HG03520 (cell line): ENCODE measurements around the gene HCAR1.
"Not testable (repeated sequence)": the region's sequence is repeated elsewhere in the genome, so short reads cannot be mapped to it uniquely, and the experiment has no call there.

Experiments used
- ATAC-seq: cut with Tn5 transposase; IDR thresholded peaks from one replicate; pipeline ENCODE4 v1.9.1; 2021; ENCODE audit warnings: mild to moderate bottlenecking, moderate library complexity; ENCODE audit not compliant: unreplicated experiment

Gene HCAR1

DNA sequence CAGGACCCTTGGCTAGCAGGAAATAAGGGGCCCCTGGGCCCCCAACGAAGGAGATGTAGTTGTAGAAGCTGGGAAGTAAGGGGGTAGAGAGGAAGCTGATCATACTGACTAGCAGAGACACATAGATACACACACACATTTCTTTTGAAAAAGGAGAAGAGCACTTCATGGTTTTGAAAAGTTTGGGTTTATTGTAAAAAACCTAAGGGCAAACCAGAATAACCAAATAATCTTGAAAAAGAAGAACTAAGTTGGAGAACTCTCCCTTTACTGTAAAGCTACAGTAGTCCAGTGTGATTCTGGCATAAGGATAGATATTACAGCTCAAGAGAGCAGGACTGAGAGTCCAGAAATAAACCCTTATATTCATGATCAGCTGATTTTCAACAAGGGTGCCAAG is 8.3 kb downstream of the HCAR1 start:
- no peak for ATAC-seq

DNA sequence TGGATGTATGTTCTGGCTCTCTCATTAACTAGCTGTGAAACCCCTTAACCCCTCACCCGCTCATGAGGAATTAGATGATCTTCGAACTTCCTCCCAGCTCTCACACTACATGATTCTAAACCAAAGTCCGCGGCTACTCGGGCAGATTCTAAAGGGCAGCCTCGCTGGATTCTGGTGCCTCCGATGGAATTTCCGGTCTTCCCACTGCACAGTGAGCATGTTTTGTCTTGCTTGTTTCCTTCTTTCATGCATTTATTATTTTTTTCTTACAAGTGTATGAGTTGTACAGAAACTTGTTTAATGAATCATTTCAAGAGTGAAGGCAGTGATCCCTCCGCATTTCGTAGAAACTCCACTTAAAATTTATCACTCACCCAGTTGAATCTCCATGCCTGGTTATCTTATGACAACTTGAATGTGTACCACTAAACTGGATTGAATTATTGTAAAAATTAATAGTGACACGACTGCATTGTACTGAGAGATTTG is 9.5 kb downstream of the HCAR1 start:
- ATAC-seq = no peak

DNA sequence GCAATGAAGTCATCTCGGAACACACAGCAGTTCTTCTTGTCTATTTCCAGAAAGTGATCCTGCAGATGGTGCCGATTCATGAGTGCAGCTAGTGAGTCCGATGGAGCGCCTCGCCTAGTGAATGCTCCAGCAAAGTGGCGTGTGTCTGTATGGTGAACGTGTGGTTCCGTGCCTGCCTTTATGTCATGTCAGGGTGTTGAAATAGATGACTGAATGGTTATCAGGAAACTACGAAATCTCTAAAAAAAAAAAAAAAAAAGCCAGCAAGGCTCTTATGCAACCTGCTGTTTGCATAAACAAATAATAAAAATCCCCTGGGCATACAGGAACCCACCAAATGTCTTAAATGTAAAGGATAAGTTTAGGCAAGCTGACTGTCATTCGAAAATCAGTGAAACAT is 14.0 kb downstream of the HCAR1 start, which contains the start of gene HCAR3:
TSS of gene HCAR3 (minus strand) at position 154 of the 400 bp plus-strand sequence. CDS start at position 80, 74 bp downstream.
- not testable (repeated sequence) for ATAC-seq

GRCh38 chr12:122715211-122715610 is 15.4 kb downstream of the HCAR1 start:
- not testable (repeated sequence) for ATAC-seq

- not testable (repeated sequence) for ATAC-seq
Measured at GRCh38 chr12:122713491-122714188, 17.0 kb downstream of the HCAR1 start.

DNA sequence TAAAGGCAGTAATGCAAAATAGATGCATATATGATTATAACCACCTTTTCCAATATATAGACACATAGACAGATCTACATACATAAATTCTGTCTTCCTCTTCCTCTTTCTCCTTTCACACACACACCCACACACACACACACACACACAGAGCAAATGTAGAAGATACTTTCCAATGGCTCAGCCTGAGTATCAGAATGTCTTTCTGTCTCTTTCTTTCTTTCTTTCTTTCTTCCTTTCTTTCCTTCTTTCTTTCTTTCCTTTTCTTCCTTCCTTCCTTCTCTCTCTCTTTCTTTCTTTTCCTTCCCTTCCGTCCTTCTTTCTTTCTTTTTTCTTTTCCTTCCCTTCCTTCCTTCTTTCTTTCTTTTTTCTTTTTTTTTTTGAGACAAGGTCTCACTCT is 19.4 kb downstream of the HCAR1 start:
- not testable (repeated sequence) for ATAC-seq

DNA sequence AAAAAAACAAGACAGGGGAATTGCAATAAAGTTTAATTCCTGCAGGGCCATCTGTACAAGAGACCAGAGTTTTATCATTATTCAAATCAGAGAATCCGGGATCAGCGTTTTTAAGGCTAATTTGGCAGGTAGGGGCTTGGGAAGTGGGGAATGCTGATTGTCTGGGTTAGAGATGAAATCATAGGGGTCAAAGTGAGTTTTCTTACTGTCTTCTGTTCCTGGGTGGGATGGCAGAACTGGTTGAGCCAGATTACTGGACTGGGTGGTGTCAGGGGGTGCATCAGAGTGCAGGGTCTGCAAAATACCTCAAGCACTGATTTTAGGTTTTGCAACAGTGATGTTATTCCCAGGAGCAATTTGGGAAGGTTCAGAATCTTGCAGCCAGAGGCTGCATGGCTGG is 20.3 kb downstream of the HCAR1 start:
- ATAC-seq = not testable (repeated sequence)

DNA sequence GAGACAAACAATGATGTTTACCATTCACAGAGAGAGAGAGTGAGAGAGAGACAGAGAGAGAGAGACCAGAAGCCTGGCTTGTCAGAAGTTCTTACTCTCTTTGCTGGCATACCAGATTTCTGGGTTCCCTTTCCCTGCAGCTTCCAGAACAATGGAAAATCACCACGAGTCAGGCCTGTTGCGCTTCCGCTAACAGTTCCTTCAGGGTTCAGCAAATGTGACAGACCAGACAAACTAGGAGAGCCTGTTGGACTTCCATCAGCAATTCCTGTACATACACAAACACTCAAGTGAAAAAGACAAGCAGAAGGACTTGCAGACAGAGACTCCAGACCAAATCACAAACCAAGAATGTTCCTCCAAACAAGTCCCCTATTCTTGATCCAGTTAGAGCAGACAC is 21.4 kb downstream of the HCAR1 start:
- ATAC-seq = not testable (repeated sequence)

DNA sequence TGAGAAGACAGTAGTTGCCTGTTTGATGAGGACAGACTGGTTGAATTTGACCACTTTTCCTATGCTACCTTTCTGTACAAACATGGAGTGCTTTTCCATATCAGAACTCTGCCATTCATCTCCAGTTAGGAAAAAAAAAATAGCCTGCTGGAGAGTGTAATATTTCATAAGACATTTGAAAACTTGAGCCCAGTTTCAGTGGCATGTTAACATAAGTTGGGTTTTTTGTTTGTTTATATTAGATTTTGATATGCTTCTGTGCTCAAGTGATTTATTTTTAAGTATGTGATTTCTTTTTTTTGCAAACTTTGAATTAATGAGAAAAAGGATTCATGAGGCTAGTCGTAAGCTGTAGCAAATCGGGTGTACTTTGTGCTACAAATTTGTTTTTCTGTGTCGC is 26.8 kb downstream of the HCAR1 start:
- ATAC-seq = not testable (repeated sequence)

- not testable (repeated sequence) for ATAC-seq
Measured at GRCh38 chr12:122702890-122703611, 27.6 kb downstream of the HCAR1 start, which contains the start of gene HCAR2. Gene HCAR2 (minus strand): TSS chr12:122703357. CDS start chr12:122703283, 74 bp downstream.

GRCh38 chr12:122701481-122701880 is 29.2 kb downstream of the HCAR1 start:
- ATAC-seq = not testable (repeated sequence)

- ATAC-seq = not testable (repeated sequence)
Measured at GRCh38 chr12:122700038-122700710, 30.5 kb downstream of the HCAR1 start.

- ATAC-seq = not testable (repeated sequence)
Measured at GRCh38 chr12:122696922-122697321, 33.7 kb downstream of the HCAR1 start.

DNA sequence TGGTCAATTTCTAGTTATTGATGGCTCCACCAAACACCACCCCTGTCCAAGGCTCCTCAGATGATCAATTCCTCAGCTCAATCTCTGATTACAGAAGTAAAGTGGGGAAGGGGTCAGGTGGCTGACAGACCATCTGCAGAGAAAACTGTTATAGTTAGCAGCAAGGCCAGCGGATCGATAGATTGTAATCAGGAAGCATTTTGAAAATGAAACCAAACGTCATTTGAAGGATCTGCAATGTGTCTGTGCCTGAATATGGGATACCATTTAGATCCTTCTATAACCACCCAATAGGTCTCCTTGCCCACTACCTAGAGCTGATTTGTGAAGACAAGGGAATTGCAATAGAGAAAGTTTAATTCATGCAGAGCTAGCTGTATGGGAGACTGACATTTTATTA is 39.1 kb downstream of the HCAR1 start:
- ATAC-seq = no peak

DNA sequence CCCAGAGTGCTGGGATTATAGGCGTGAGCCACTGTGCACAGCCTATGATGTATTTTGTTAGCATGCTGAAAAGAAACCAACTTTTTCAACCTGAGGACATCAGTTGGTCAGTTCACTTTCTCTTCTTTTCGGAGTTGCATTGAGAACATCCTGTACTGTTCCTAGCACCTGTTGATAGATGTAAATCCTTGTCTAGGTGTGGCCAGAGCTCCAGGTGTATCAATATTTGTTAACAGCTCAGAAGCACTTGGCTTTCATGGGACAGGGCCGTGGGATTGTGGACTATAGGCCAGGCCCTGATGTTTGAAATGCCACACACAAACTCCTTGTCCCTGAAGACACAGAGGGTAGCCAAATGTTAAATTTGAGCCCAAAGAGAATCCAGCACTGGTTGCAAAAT is 42.4 kb downstream of the HCAR1 start:
- no peak for ATAC-seq

DNA sequence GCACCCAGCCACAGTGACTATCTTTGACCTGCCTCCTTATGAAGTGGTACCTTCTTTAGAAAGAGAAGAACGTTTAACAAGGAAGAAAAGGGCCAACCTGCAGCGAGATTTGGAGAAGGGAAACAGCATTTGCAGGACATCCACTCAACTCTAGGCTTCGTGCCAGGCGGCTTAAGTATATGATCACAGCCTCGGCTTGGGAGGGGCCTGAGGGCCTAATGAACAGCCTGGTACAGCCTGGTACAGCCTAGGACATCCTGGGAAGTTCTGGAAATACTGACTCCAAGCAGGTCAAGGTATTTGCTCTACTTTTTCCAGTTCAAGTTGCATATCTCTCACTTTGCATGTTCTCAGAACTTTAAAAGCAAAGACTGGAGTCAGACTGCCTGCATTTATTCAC is 43.6 kb downstream of the HCAR1 start:
- no peak for ATAC-seq

GRCh38 chr12:122686538-122686937 is 44.1 kb downstream of the HCAR1 start:
- no peak for ATAC-seq

DNA sequence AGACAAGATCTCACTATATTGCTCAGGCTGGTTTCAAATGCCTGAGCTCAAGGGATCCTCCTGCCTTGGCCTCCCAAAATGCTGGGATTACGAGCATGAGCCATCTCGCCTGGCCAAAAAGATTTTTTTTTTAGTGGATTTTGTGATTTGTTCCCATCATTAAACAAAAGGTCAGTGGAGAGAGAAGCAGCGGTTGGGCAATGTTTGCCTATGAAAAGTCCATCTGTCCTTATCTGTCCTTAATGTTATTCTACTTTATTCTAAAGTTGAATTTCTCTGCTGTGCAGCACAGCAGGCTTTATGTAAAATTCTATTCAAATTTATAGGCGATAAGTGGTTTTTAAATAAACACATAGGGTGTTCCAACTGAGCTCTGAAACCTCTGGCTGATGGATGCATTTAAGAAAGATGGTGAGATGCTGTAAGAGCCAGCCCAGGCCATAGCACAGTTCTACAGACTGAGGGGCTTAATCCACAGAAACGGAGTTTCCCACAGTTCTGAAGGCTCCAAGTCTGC is 46.3 kb downstream of the HCAR1 start:
- ATAC-seq = no peak

DNA sequence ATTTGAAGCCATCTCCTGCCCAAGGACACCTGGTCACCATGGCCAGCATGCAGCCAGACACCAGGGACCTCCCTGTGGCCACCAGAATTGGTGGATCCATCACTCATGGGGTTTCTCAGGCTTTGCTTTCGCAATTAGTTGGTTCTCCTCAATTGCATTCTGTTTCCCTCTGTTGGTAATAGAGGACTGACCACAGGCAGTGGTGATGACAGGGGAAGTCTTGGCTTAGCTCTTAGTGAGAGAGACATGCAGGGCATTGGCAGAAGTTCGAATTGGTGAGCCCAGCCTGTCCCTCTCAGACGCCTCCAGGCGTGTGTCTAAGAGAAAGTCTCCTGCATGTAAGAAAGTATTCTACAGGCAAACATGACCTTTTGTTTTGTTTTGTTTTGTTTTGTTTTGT is 48.8 kb downstream of the HCAR1 start:
- no peak for ATAC-seq

GRCh38 chr12:122680989-122681388 is 49.7 kb downstream of the HCAR1 start:
- not testable (repeated sequence) for ATAC-seq

DNA sequence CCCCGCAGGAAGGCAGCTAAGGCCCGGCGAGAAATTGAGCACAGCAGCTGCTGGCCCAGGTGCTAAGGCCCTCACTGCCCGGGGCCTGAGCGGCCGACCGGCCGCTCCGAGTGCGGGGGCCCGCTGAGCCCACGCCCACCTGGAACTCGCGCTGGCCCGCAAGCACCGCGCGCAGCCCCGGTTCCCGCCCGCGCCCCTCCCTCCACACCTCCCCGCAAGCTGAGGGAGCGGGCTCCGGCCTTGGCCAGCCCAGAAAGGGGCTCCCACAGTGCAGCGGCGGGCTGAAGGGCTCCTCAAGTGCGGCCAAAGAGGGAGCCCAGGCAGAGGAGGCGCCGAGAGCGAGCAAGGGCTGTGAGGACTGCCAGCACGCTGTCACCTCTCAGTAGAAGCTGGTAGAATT is 53.9 kb downstream of the HCAR1 start:
- not testable (repeated sequence) for ATAC-seq
